Colonic mucosa (tissue), 4 donors: Measurements from ENCODE around the gene MRTFA. TPM values are rescaled to one million over a fixed set of nuclear protein-coding genes. Genes with fewer than 3 reads are reported as not detected.

Experiments
- DNase-seq: peaks from one replicate; pipeline ENCODE4 v3.0.0-alpha.2; 2020
- H3K27ac ChIP-seq: fragments of 200-600 bp; one replicate; pipeline ENCODE4 v1.8.0; 2021
- H3K27me3 ChIP-seq: fragments of 200-600 bp; one replicate; pipeline ENCODE4 v1.8.0; 2021
- H3K36me3 ChIP-seq: fragments of 200-600 bp; one replicate; pipeline ENCODE4 v1.8.0; 2021
- H3K4me1 ChIP-seq: fragments of 200-600 bp; one replicate; pipeline ENCODE4 v1.8.0; 2021; ENCODE audit warnings: mild to moderate bottlenecking
- H3K4me3 ChIP-seq: fragments of 200-600 bp; one replicate; pipeline ENCODE4 v1.8.0; 2021
- H3K9ac ChIP-seq, 2 donors: one replicate each; pipeline ENCODE4 v1.7.0; 2013; ENCODE audit warnings: control low read depth in 2 of 2, low read depth in 2 of 2, low read length in 2 of 2
- H3K9me3 ChIP-seq: fragments of 200-600 bp; one replicate; pipeline ENCODE4 v1.8.0; 2021
- CTCF ChIP-seq: fragments of 200-600 bp; IDR thresholded peaks from one replicate; pipeline ENCODE4 v1.8.0; 2022; ENCODE audit warnings: antibody characterized with exemption, mild to moderate bottlenecking
- intact Hi-C: fragments of 100-400 bp; cut with DNase I; formaldehyde crosslinking; loops from one replicate; pipeline ENCODE4 v1.14.1; 2022
- total RNA-seq, 2 donors: library from RNA; stranded (reverse); fragmentation: NEBNext Ultra II Directional in 1 of 2; extraction: Animal tissue kit (Norgen Biotek cat#: 25700) in 1 of 2; gene quantifications; one replicate each; pipeline ENCODE4 v1.2.1, GENCODE V29; 2021
- donor health status: healthy.
- donor health status: DM: no; HTN: no; CAD: no.
- donor health status: DM: no; HTN: no; CAD: no.

MRTFA gene
- total RNA-seq, 2 donors from 2014 or later: 31.9 to 35.6 TPM

- no peak for TF ChIP-seq CTCF
- intact Hi-C loops: no loop called here
- H3K27ac ChIP-seq: no peak overlapping the region
- no peaks in the 10 kb centered on the region for H3K4me1 ChIP-seq
- H3K27me3 ChIP-seq: no peaks in the 10 kb centered on the region
- no peak overlapping the region for H3K9ac ChIP-seq
- no peaks in the 10 kb centered on the region for H3K9me3 ChIP-seq
- no peak overlapping the region for H3K4me3 ChIP-seq
- no peaks in the 10 kb centered on the region for H3K36me3 ChIP-seq
- no peak for DNase-seq
These were observed 154.1 kb downstream of the MRTFA start for GRCh38 chr22:40482391-40482790.

GRCh38 chr22:40480996-40481395 is 155.5 kb downstream of the MRTFA start:
- H3K27ac ChIP-seq: no peak overlapping the region
- TF ChIP-seq CTCF: no peak
- H3K27me3 ChIP-seq: no peaks in the 10 kb centered on the region
- H3K9ac ChIP-seq: no peak overlapping the region
- H3K9me3 ChIP-seq: no peaks in the 10 kb centered on the region
- H3K4me1 ChIP-seq: no peaks in the 10 kb centered on the region
- no peak overlapping the region for H3K4me3 ChIP-seq
- H3K36me3 ChIP-seq: no peaks in the 10 kb centered on the region
- no peak for DNase-seq
- intact Hi-C loops: no loop called here

GRCh38 chr22:40479887-40480538 is 156.5 kb downstream of the MRTFA start:
- Histone ChIP-seq H3K27me3 (no peaks in the 10 kb centered on the region), H3K27ac (no peak overlapping the region), H3K4me1 (no peaks in the 10 kb centered on the region), H3K4me3 (no peak overlapping the region), H3K9ac (no peak overlapping the region), H3K9me3 (no peaks in the 10 kb centered on the region), H3K36me3 (no peaks in the 10 kb centered on the region)
- intact Hi-C loops: no loop called here
- DNase-seq: no peak
- no peak for TF ChIP-seq CTCF

GRCh38 chr22:40479126-40479800 is 157.3 kb downstream of the MRTFA start:
- H3K27ac ChIP-seq: no peak overlapping the region
- TF ChIP-seq CTCF: no peak
- H3K4me1 ChIP-seq: no peaks in the 10 kb centered on the region
- H3K9me3 ChIP-seq: no peaks in the 10 kb centered on the region
- H3K9ac ChIP-seq: no peak overlapping the region
- H3K36me3 ChIP-seq: no peaks in the 10 kb centered on the region
- no peak overlapping the region for H3K4me3 ChIP-seq
- H3K27me3 ChIP-seq: no peaks in the 10 kb centered on the region
- intact Hi-C loops: no loop called here
- DNase-seq: no peak

- Histone ChIP-seq H3K27me3 (no peaks in the 10 kb centered on the region), H3K4me3 (no peak overlapping the region), H3K9ac (no peak overlapping the region), H3K27ac (no peak overlapping the region), H3K9me3 (no peaks in the 10 kb centered on the region), H3K4me1 (no peaks in the 10 kb centered on the region), H3K36me3 (no peaks in the 10 kb centered on the region)
- intact Hi-C loops: no loop called here
- DNase-seq: no peak
- TF ChIP-seq CTCF: no peak
These were observed 158.0 kb downstream of the MRTFA start for GRCh38 chr22:40478338-40479125.
